ENCODE data around the gene CNTNAP4. TPM values are rescaled to one million over a fixed set of nuclear protein-coding genes. Genes with fewer than 3 reads are reported as not detected.

Gene CNTNAP4
- polyA plus RNA-seq, 2 of the 4 experiments (the other 2 are of a cell fraction) = not detected

DNA sequence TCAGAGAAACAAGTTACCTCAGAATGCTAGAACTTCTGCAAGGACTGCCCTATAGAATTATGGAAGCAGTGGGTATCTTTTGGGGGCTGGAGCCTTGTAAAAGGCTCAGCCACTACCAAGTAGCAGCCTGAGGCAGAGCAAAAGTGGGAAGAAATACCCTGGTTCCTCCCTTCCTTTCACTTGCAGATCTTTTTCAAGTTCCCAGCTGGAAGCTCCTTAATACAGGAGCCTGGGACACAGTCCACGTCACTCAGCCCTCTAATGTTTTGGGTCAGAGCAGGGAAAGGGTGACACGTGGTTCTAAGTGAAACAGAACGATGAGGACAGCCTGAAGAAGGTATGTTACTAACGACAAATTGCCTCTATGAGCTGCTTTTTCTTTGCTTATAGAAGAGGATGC lies 93.1 kb downstream of the CNTNAP4 start:
- Histone ChIP-seq H3K4me2 (no peak overlapping the region), H3K4me1 (no peaks in the 10 kb centered on the region), H3K27ac (no peak overlapping the region), H3K9me3 (no peaks in the 10 kb centered on the region; the same call in 2 of the 3 replicates), H3K4me3 (no peak overlapping the region)
- DNase-seq (ENCODE audit: low read depth in 1 of 2, low spot score in 1 of 2) = no peak
- no peak for TF ChIP-seq REST (IDR thresholded peaks at IDR 0.05)
- no peak for TF ChIP-seq RFX5 (IDR thresholded peaks at IDR 0.05)
- no peak for TF ChIP-seq MAZ (IDR thresholded peaks at IDR 0.05; ENCODE audit: borderline replicate concordance, low read depth, low read length)
- TF ChIP-seq ZNF302 (CRISPR knock-in tag; IDR thresholded peaks at IDR 0.05) = no peak
- no peak for TF ChIP-seq SREBF2 (IDR thresholded peaks at IDR 0.05)
- no peak for FAIRE-seq
- ATAC-seq = no peak
- ChIA-PET CTCF (no interaction called here), POLR2A (no interaction called here)
- 7% methylated on average over 4 of the region's 4 CpGs for WGBS (ENCODE audit: missing lambda C conversion rate)

GRCh38 chr16:76371441-76371840 lies 94.2 kb downstream of the CNTNAP4 start:
- Histone ChIP-seq H3K4me2 (no peak overlapping the region), H3K4me3 (no peak overlapping the region), H3K27ac (no peak overlapping the region), H3K9me3 (no peaks in the 10 kb centered on the region; the same call in 2 of the 3 replicates), H3K4me1 (no peaks in the 10 kb centered on the region)
- DNase-seq (ENCODE audit: low read depth in 1 of 2, low spot score in 1 of 2) (no peak), ATAC-seq (no peak), FAIRE-seq (no peak)
- ChIA-PET CTCF (interaction anchor here (0.6 kb wide), 1 partner anchor 21 kb away, joined by 3 read pairs; no protein-coding TSS in a partner anchor), POLR2A (no interaction called here)
- TF ChIP-seq ATOH8 (CRISPR knock-in tag; IDR thresholded peaks at IDR 0.05; ENCODE audit: low read depth) = no peak
- TF ChIP-seq NFE2L2 (conservative IDR thresholded peaks at IDR 0.05; ENCODE audit: low read length) = no peak
- TF ChIP-seq RCOR1 (IDR thresholded peaks at IDR 0.05; ENCODE audit: low read depth, low read length) = no peak
- WGBS (ENCODE audit: missing lambda C conversion rate) = 23% methylated on average over 3 of the region's 3 CpGs

DNA sequence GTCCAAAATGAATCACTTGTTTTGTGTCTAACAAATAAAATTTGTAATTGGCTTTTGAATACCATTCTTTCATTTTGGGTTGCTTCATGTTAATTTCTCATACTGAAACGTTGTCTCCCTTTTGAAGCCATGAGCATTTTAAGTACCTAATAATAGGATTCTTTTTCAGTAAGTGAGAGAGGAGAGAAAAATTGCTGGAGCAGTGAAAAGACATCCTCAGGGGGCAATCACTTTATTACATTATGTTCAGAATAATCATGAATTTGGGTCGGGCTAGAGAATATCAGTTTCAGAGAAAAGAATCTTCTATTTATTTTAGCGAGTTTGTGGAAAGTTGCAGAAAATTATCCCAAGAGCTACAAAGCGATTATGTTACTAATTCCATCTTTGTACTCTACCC lies 96.8 kb downstream of the CNTNAP4 start:
- Histone ChIP-seq H3K9me3 (no peaks in the 10 kb centered on the region; the same call in 2 of the 3 replicates), H3K27ac (no peak overlapping the region), H3K4me1 (no peaks in the 10 kb centered on the region), H3K4me2 (no peak overlapping the region), H3K4me3 (no peak overlapping the region)
- POLR2A ChIA-PET = no interaction called here
- DNase-seq (ENCODE audit: low read depth in 1 of 2, low spot score in 1 of 2) = no peak
- no peak for FAIRE-seq
- no peak for TF ChIP-seq FOSB (CRISPR knock-in tag; IDR thresholded peaks at IDR 0.05)
- TF ChIP-seq RFX5 (IDR thresholded peaks at IDR 0.05) = no peak
- TF ChIP-seq HOXB5 (CRISPR knock-in tag; IDR thresholded peaks at IDR 0.05) = no peak
- no peak for TF ChIP-seq GATA3 (IDR thresholded peaks at IDR 0.05; ENCODE audit: borderline replicate concordance)
- no peak for TF ChIP-seq JUNB (IDR thresholded peaks at IDR 0.05)
- TF ChIP-seq RAD21 (conservative IDR thresholded peaks at IDR 0.05 in 1 of 2, IDR thresholded peaks at IDR 0.05 in 1 of 2) = no peak
- TF ChIP-seq HOXB13 (CRISPR knock-in tag; IDR thresholded peaks at IDR 0.05; ENCODE audit: low read depth) = no peak
- no peak for TF ChIP-seq PBX3 (IDR thresholded peaks at IDR 0.05)
- no peak for TF ChIP-seq BHLHE40 (IDR thresholded peaks at IDR 0.05; ENCODE audit: low read depth, low read length)
- no peak for TF ChIP-seq CBX2 (IDR thresholded peaks at IDR 0.05; ENCODE audit: borderline replicate concordance, low read depth)
- no peak for TF ChIP-seq CBX8 (IDR thresholded peaks at IDR 0.05)
- TF ChIP-seq SMC3 (IDR thresholded peaks at IDR 0.05) = no peak
- TF ChIP-seq ZFP36 (IDR thresholded peaks at IDR 0.05; ENCODE audit: borderline replicate concordance, partially characterized antibody) = no peak
- TF ChIP-seq SREBF2 (IDR thresholded peaks at IDR 0.05) = no peak
- TF ChIP-seq ATOH8 (CRISPR knock-in tag; IDR thresholded peaks at IDR 0.05; ENCODE audit: low read depth) = no peak
- no peak for TF ChIP-seq HDAC2 (IDR thresholded peaks at IDR 0.05)
- no peak for TF ChIP-seq TP53 (CRISPR knock-in tag; IDR thresholded peaks at IDR 0.05)
- TF ChIP-seq, protein P1, sequence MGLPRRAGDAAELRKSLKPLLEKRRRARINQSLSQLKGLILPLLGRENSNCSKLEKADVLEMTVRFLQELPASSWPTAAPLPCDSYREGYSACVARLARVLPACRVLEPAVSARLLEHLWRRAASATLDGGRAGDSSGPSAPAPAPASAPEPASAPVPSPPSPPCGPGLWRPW (IDR thresholded peaks at IDR 0.05) = no peak
- TF ChIP-seq RNF2 (IDR thresholded peaks at IDR 0.05; ENCODE audit: borderline replicate concordance, low read depth) = no peak
- CTCF ChIA-PET = no interaction called here
- 23% methylated on average over 4 of the region's 4 CpGs for WGBS (ENCODE audit: missing lambda C conversion rate)
- ATAC-seq = no peak

Data from A549 (cell line).